ENCODE measurements around the gene DYSF. TPM values are rescaled to one million over a fixed set of nuclear protein-coding genes. Genes with fewer than 3 reads are reported as not detected.

DYSF gene
- total RNA-seq, 1 experiment from 2014 or later, result 2.2 TPM

- CTCF ChIA-PET, result no interaction called here
These were observed 125.5 kb downstream of the DYSF start for GRCh38 chr2:71578767-71579342.

GRCh38 chr2:71581026-71581425 lies 127.7 kb downstream of the DYSF start:
- Mint-ChIP-seq H3K4me3 (ENCODE audit: unreplicated experiment) (no peak overlapping the region), H3K27ac (ENCODE audit: unreplicated experiment) (no peak overlapping the region), H3K4me1 (ENCODE audit: low read depth, unreplicated experiment) (no peaks in the 10 kb centered on the region), H3K36me3 (ENCODE audit: insufficient read depth, unreplicated experiment) (no peaks in the 10 kb centered on the region), H3K9me3 (ENCODE audit: unreplicated experiment) (no peaks in the 10 kb centered on the region), H3K27me3 (ENCODE audit: insufficient read depth, unreplicated experiment) (peaks cover 2% of the 10 kb centered on the region)
- BruUV-seq (replicated peaks), result no TSS peak
- no peak overlapping the region for H3K4me3 ChIP-seq (ENCODE audit: low read depth, low read length)
- intact Hi-C loops (cut with micrococcal nuclease; ENCODE audit: unreplicated experiment), result no loop called here
- no peaks in the 10 kb centered on the region for H3K36me3 ChIP-seq (ENCODE audit: control insufficient read depth, insufficient read depth, low read length)
- no peaks in the 10 kb centered on the region for H3K27me3 ChIP-seq (replicated peaks; ENCODE audit: control insufficient read depth, insufficient read depth, low read length)
- ChIA-PET POLR2A (no interaction called here), CTCF (no interaction called here)
- no peaks in the 10 kb centered on the region for H3K4me1 ChIP-seq
- no peak for DNase-seq
- H3K9me3 ChIP-seq, result no peaks in the 10 kb centered on the region
- TF ChIP-seq CTCF (IDR thresholded peaks at IDR 0.05; ENCODE audit: insufficient read depth in 1 of 2, low read depth in 1 of 2, low read length in 1 of 2, severe bottlenecking in 1 of 2, unreplicated experiment in 1 of 2), result no peak

More at GRCh38 chr2:71578767-71579342, 125.5 kb downstream of the DYSF start:
- H3K27me3 ChIP-seq (replicated peaks; ENCODE audit: control insufficient read depth, insufficient read depth, low read length), result no peaks in the 10 kb centered on the region
- Mint-ChIP-seq H3K9me3 (ENCODE audit: unreplicated experiment) (no peaks in the 10 kb centered on the region), H3K27ac (ENCODE audit: unreplicated experiment) (no peak overlapping the region), H3K4me3 (ENCODE audit: unreplicated experiment) (no peak overlapping the region), H3K36me3 (ENCODE audit: insufficient read depth, unreplicated experiment) (no peaks in the 10 kb centered on the region), H3K4me1 (ENCODE audit: low read depth, unreplicated experiment) (no peaks in the 10 kb centered on the region), H3K27me3 (ENCODE audit: insufficient read depth, unreplicated experiment) (no peaks in the 10 kb centered on the region)
- no peak for DNase-seq
- intact Hi-C loops (cut with micrococcal nuclease; ENCODE audit: unreplicated experiment), result no loop called here
- no TSS peak for BruUV-seq (replicated peaks)
- POLR2A ChIA-PET, result no interaction called here
- H3K4me3 ChIP-seq (ENCODE audit: low read depth, low read length), result no peak overlapping the region
- no peaks in the 10 kb centered on the region for H3K4me1 ChIP-seq
- H3K36me3 ChIP-seq (ENCODE audit: control insufficient read depth, insufficient read depth, low read length), result no peaks in the 10 kb centered on the region
- no peaks in the 10 kb centered on the region for H3K9me3 ChIP-seq
- no peak for TF ChIP-seq CTCF (IDR thresholded peaks at IDR 0.05; ENCODE audit: insufficient read depth in 1 of 2, low read depth in 1 of 2, low read length in 1 of 2, severe bottlenecking in 1 of 2, unreplicated experiment in 1 of 2)

GRCh38 chr2:71583876-71584275 lies 130.5 kb downstream of the DYSF start:
- no peaks in the 10 kb centered on the region for H3K36me3 ChIP-seq (ENCODE audit: control insufficient read depth, insufficient read depth, low read length)
- intact Hi-C loops (cut with micrococcal nuclease; ENCODE audit: unreplicated experiment), result no loop called here
- no peak for DNase-seq
- no TSS peak for BruUV-seq (replicated peaks)
- Mint-ChIP-seq H3K9me3 (ENCODE audit: unreplicated experiment) (no peaks in the 10 kb centered on the region), H3K4me3 (ENCODE audit: unreplicated experiment) (no peak overlapping the region), H3K4me1 (ENCODE audit: low read depth, unreplicated experiment) (no peaks in the 10 kb centered on the region), H3K36me3 (ENCODE audit: insufficient read depth, unreplicated experiment) (no peaks in the 10 kb centered on the region), H3K27ac (ENCODE audit: unreplicated experiment) (no peak overlapping the region), H3K27me3 (ENCODE audit: insufficient read depth, unreplicated experiment) (peaks cover 2% of the 10 kb centered on the region)
- H3K27me3 ChIP-seq (replicated peaks; ENCODE audit: control insufficient read depth, insufficient read depth, low read length), result no peaks in the 10 kb centered on the region
- ChIA-PET POLR2A (no interaction called here), CTCF (no interaction called here)
- no peaks in the 10 kb centered on the region for H3K4me1 ChIP-seq
- H3K9me3 ChIP-seq, result no peaks in the 10 kb centered on the region
- H3K4me3 ChIP-seq (ENCODE audit: low read depth, low read length), result no peak overlapping the region
- no peak for TF ChIP-seq CTCF (IDR thresholded peaks at IDR 0.05; ENCODE audit: insufficient read depth in 1 of 2, low read depth in 1 of 2, low read length in 1 of 2, severe bottlenecking in 1 of 2, unreplicated experiment in 1 of 2)

Measured in Caco-2 (cell line).